ENCODE data around the gene RPH3AL. TPM values are rescaled to one million over a fixed set of nuclear protein-coding genes. Genes with fewer than 3 reads are reported as not detected.

Gene RPH3AL
- total RNA-seq, 1 experiment from 2014 or later, result 3.0 TPM

- no peak overlapping the region for H2BK15ac ChIP-seq (ENCODE audit: low read depth, low read length)
- H3K79me1 ChIP-seq (ENCODE audit: insufficient read depth, low read depth, low read length, poor library complexity, severe bottlenecking), result no peaks in the 10 kb centered on the region
- H2BK20ac ChIP-seq (ENCODE audit: low read depth, low read length, poor library complexity, severe bottlenecking), result no peak overlapping the region
- no peak overlapping the region for H3K27ac ChIP-seq (ENCODE audit: insufficient read length, low read depth, low read length)
- TF ChIP-seq, protein P1, sequence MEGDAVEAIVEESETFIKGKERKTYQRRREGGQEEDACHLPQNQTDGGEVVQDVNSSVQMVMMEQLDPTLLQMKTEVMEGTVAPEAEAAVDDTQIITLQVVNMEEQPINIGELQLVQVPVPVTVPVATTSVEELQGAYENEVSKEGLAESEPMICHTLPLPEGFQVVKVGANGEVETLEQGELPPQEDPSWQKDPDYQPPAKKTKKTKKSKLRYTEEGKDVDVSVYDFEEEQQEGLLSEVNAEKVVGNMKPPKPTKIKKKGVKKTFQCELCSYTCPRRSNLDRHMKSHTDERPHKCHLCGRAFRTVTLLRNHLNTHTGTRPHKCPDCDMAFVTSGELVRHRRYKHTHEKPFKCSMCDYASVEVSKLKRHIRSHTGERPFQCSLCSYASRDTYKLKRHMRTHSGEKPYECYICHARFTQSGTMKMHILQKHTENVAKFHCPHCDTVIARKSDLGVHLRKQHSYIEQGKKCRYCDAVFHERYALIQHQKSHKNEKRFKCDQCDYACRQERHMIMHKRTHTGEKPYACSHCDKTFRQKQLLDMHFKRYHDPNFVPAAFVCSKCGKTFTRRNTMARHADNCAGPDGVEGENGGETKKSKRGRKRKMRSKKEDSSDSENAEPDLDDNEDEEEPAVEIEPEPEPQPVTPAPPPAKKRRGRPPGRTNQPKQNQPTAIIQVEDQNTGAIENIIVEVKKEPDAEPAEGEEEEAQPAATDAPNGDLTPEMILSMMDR (conservative IDR thresholded peaks at IDR 0.05), result no peak
- H2BK5ac ChIP-seq (ENCODE audit: insufficient read length, low read length), result no peak overlapping the region
- H3K9me3 ChIP-seq (ENCODE audit: control insufficient read depth, low read depth, low read length), result no peaks in the 10 kb centered on the region
- no peak overlapping the region for H3K9ac ChIP-seq (ENCODE audit: extremely low read depth, insufficient read length, low read length)
- H2BK12ac ChIP-seq (ENCODE audit: insufficient read length, low read depth, low read length), result no peak overlapping the region
- no peaks in the 10 kb centered on the region for H3K79me2 ChIP-seq (ENCODE audit: insufficient read depth, low read length)
- no peak overlapping the region for H2BK120ac ChIP-seq (ENCODE audit: low read depth, low read length, poor library complexity, severe bottlenecking)
- H3K18ac ChIP-seq (ENCODE audit: insufficient read length, low read depth, low read length), result no peak overlapping the region
- no peak overlapping the region for H4K91ac ChIP-seq (ENCODE audit: insufficient read length, low read depth, low read length)
- H3K4ac ChIP-seq (ENCODE audit: low read depth, low read length), result no peak overlapping the region
- H3K27me3 ChIP-seq (ENCODE audit: insufficient read depth, low read length), result no peaks in the 10 kb centered on the region
- H3K4me1 ChIP-seq (ENCODE audit: insufficient read depth, low read length), result no peaks in the 10 kb centered on the region
- peaks cover 21 to 27% of the 10 kb centered on the region in 2 experiments for H3K4me1 Mint-ChIP-seq
- no peak overlapping the region for H3K27ac Mint-ChIP-seq
- no peaks in the 10 kb centered on the region for H3K23me2 ChIP-seq (ENCODE audit: insufficient read length, low read depth, low read length, poor library complexity, severe bottlenecking)
- H3K36me3 Mint-ChIP-seq (ENCODE audit: insufficient read depth in 1 of 3, low read depth in 3 of 3), result no peaks in the 10 kb centered on the region; a peak in 1 of 7 replicates
- WGBS (ENCODE audit: extremely low coverage, insufficient read length, low lambda C conversion rate), result no CpG with 5 or more reads among the region's 2 CpGs
- no peak overlapping the region for H3K4me2 ChIP-seq (ENCODE audit: insufficient read depth, insufficient read length, low read length)
- no peak overlapping the region for H2AFZ ChIP-seq (ENCODE audit: low read length)
- no peak overlapping the region for H3K56ac ChIP-seq (ENCODE audit: insufficient read length, low read depth, low read length)
- no peak overlapping the region for H4K8ac ChIP-seq (replicated peaks; ENCODE audit: insufficient read length, low read depth, low read length)
- no peak for DNase-seq
- no peaks in the 10 kb centered on the region for H4K20me1 ChIP-seq (ENCODE audit: control insufficient read depth, insufficient read depth, insufficient read length)
- peaks cover 8% of the 10 kb centered on the region for H3K27me3 Mint-ChIP-seq (ENCODE audit: low read depth)
- no peak overlapping the region for H4K5ac ChIP-seq (ENCODE audit: insufficient read length, low read depth, low read length)
- no peak overlapping the region for H3T11ph ChIP-seq (ENCODE audit: low read length)
- no peak overlapping the region for H3K14ac ChIP-seq (ENCODE audit: insufficient read depth, low read length)
- H3K4me3 Mint-ChIP-seq, result no peak overlapping the region
- no peak overlapping the region for H2AK5ac ChIP-seq (ENCODE audit: insufficient read length, low read length)
- no peak overlapping the region for H3K23ac ChIP-seq (ENCODE audit: insufficient read length, low read depth, low read length)
- peaks cover 7 to 9% of the 10 kb centered on the region in 2 experiments; a peak in 4 of 5 replicates for H3K9me3 Mint-ChIP-seq
Observed at GRCh38 chr17:348012-348411, 4.6 kb downstream of the RPH3AL start.

Data from H9 (cell line).